Natural killer cell (primary cell): Measurements from ENCODE around the gene ABAT. TPM values are rescaled to one million over a fixed set of nuclear protein-coding genes. Genes with fewer than 3 reads are reported as not detected.

Experiments used
- ATAC-seq, 3 donors: fragments of 150-1000 bp in 2 of 3; fragments of 200-7000 bp in 1 of 3; cut with Tn5 transposase; 1 replicate in 1 of 3; 2 replicates in 2 of 3; pipeline ENCODE4 v1.10.0; 2021; ENCODE audit warnings: mild to moderate bottlenecking in 2 of 3, moderate library complexity in 2 of 3
- DNase-seq, 2 donors: peaks; one replicate each; pipeline versions ENCODE4 v3.0.0 to v3.0.0-alpha.2; 2013 to 2021; ENCODE audit warnings: mixed read lengths in 1 of 2
- H3K27ac ChIP-seq: one replicate; pipeline ENCODE4 v1.5.1; 2013; ENCODE audit warnings: mild to moderate bottlenecking, low read length
- H3K27me3 ChIP-seq: one replicate; pipeline ENCODE4 v1.6.1; 2013; ENCODE audit warnings: low read length; ENCODE audit not compliant: control insufficient read depth, insufficient read depth
- H3K36me3 ChIP-seq: one replicate; pipeline ENCODE4 v1.6.1; 2013; ENCODE audit warnings: low read length; ENCODE audit not compliant: control insufficient read depth, insufficient read depth
- H3K4me1 ChIP-seq: one replicate; pipeline ENCODE4 v1.6.1; 2013; ENCODE audit warnings: low read length; ENCODE audit not compliant: control insufficient read depth, insufficient read depth
- H3K4me3 ChIP-seq: one replicate; pipeline ENCODE4 v1.5.1; 2013; ENCODE audit warnings: low read length
- H3K9me3 ChIP-seq: one replicate; pipeline ENCODE4 v1.6.1; 2013; ENCODE audit warnings: low read length; ENCODE audit not compliant: control insufficient read depth, insufficient read depth
- H3K27ac Mint-ChIP-seq, 2 donors: one replicate each; pipeline ENCODE4 v1.8.0; 2022; ENCODE audit warnings: mild to moderate bottlenecking in 2 of 2, mixed read lengths in 2 of 2, moderate library complexity in 1 of 2
- H3K27me3 Mint-ChIP-seq, 2 donors: one replicate each; pipeline ENCODE4 v1.8.0; 2022; ENCODE audit warnings: low read depth in 2 of 2, mixed read lengths in 2 of 2
- H3K36me3 Mint-ChIP-seq: one replicate; pipeline ENCODE4 v1.8.0; 2022; ENCODE audit warnings: mixed read lengths
- H3K4me1 Mint-ChIP-seq, 2 donors: one replicate each; pipeline ENCODE4 v1.8.0; 2022; ENCODE audit warnings: mixed read lengths in 2 of 2
- H3K4me3 Mint-ChIP-seq: one replicate; pipeline ENCODE4 v1.8.0; 2022; ENCODE audit warnings: mild to moderate bottlenecking, moderate library complexity, mixed read lengths
- H3K9me3 Mint-ChIP-seq, 2 donors: one replicate each; pipeline ENCODE4 v1.8.0; 2022; ENCODE audit warnings: mixed read lengths in 2 of 2
- CTCF ChIP-seq: fragments of 200-600 bp; IDR thresholded peaks from one replicate; pipeline ENCODE4 v1.8.0; 2022; ENCODE audit warnings: antibody characterized with exemption
- WGBS: methylation state at CpG from one replicate; pipeline ENCODE4 v1.1.7; 2013; ENCODE audit warnings: missing lambda C conversion rate; ENCODE audit not compliant: insufficient coverage; 5-methylcytosine and 5-hydroxymethylcytosine counted together
- intact Hi-C: fragments of 100-400 bp; cut with micrococcal nuclease; formaldehyde crosslinking; loops from one replicate; pipeline ENCODE4 v1.14.2; 2022
- total RNA-seq, 4 donors: library from RNA; stranded (reverse); fragments of 120-200 nt in 1 of 4; gene quantifications; one replicate each; pipeline versions ENCODE4 v1.2.3 to v1.2.4, GENCODE V29; 2013 to 2022

ABAT gene
- total RNA-seq, 3 donors from 2014 or later (not counting 1 experiment from before 2014, with no cell fraction given) = 11.0 to 13.4 (median 11.3) TPM

GRCh38 chr16:8735574-8735973 lies 61.2 kb downstream of the ABAT start:
- intact Hi-C loops = no loop called here
- TF ChIP-seq CTCF = no peak

GRCh38 chr16:8736123-8736668 lies 61.8 kb downstream of the ABAT start:
- no peak overlapping the region for H3K27ac Mint-ChIP-seq

More at GRCh38 chr16:8735574-8735973, 61.2 kb downstream of the ABAT start:
- H3K4me1 ChIP-seq = no peaks in the 10 kb centered on the region
- Mint-ChIP-seq H3K27ac (no peak overlapping the region), H3K4me3 (no peak overlapping the region), H3K4me1 (peaks cover 0 to under 1% of the 10 kb centered on the region in 2 donors), H3K9me3 (peaks cover 0 to 3% of the 10 kb centered on the region in 2 donors), H3K27me3 (no peaks in the 10 kb centered on the region), H3K36me3 (no peaks in the 10 kb centered on the region)
- H3K27ac ChIP-seq = no peak overlapping the region
- ATAC-seq = no peak
- H3K36me3 ChIP-seq = no peaks in the 10 kb centered on the region
- H3K27me3 ChIP-seq = no peaks in the 10 kb centered on the region
- no peak for DNase-seq
- 92% methylated on average over 5 of the region's 5 CpGs for WGBS
- H3K4me3 ChIP-seq = no peak overlapping the region
- no peaks in the 10 kb centered on the region for H3K9me3 ChIP-seq

GRCh38 chr16:8739151-8739550 lies 64.7 kb downstream of the ABAT start:
- DNase-seq = no peak
- intact Hi-C loops = no loop called here
- ATAC-seq = no peak
- Mint-ChIP-seq H3K4me3 (no peak overlapping the region), H3K27ac (no peak overlapping the region), H3K4me1 (no peaks in the 10 kb centered on the region), H3K9me3 (no peaks in the 10 kb centered on the region), H3K27me3 (no peaks in the 10 kb centered on the region), H3K36me3 (no peaks in the 10 kb centered on the region)
- Histone ChIP-seq H3K27ac (no peak overlapping the region), H3K27me3 (no peaks in the 10 kb centered on the region), H3K4me3 (no peak overlapping the region), H3K36me3 (no peaks in the 10 kb centered on the region), H3K4me1 (no peaks in the 10 kb centered on the region), H3K9me3 (no peaks in the 10 kb centered on the region)
- WGBS = 85% methylated on average over 5 of the region's 6 CpGs
- TF ChIP-seq CTCF = no peak

More at GRCh38 chr16:8736123-8736668, 61.8 kb downstream of the ABAT start:
- Histone ChIP-seq H3K27me3 (no peaks in the 10 kb centered on the region), H3K36me3 (no peaks in the 10 kb centered on the region), H3K27ac (no peak overlapping the region), H3K9me3 (no peaks in the 10 kb centered on the region), H3K4me1 (no peaks in the 10 kb centered on the region), H3K4me3 (no peak overlapping the region)
- H3K4me3 Mint-ChIP-seq = no peak overlapping the region
- TF ChIP-seq CTCF = no peak
- no peaks in the 10 kb centered on the region for H3K4me1 Mint-ChIP-seq
- no peak for DNase-seq
- peaks cover 0 to 3% of the 10 kb centered on the region in 2 donors for H3K9me3 Mint-ChIP-seq
- no peaks in the 10 kb centered on the region for H3K36me3 Mint-ChIP-seq
- H3K27me3 Mint-ChIP-seq = no peaks in the 10 kb centered on the region
- intact Hi-C loops = no loop called here
- 93% methylated on average over 7 of the region's 9 CpGs for WGBS
- ATAC-seq = no peak
